Renal cortical epithelial cell (primary cell): ENCODE data around the gene IPO4. TPM values are rescaled to one million over a fixed set of nuclear protein-coding genes. Genes with fewer than 3 reads are reported as not detected.

ENCODE experiments used
- DNase-seq: peaks from one replicate; pipeline ENCODE4 v3.0.0-alpha.2; 2011; ENCODE audit warnings: low read depth
- total RNA-seq: library from RNA; depleted of rRNA; stranded (reverse); fragments of >200 nt; gene quantifications from 2 replicates; pipeline ENCODE4 v1.2.3, GENCODE V29; 2014

Gene IPO4
- total RNA-seq, 1 donor from 2014 or later = 76.0 TPM

DNA sequence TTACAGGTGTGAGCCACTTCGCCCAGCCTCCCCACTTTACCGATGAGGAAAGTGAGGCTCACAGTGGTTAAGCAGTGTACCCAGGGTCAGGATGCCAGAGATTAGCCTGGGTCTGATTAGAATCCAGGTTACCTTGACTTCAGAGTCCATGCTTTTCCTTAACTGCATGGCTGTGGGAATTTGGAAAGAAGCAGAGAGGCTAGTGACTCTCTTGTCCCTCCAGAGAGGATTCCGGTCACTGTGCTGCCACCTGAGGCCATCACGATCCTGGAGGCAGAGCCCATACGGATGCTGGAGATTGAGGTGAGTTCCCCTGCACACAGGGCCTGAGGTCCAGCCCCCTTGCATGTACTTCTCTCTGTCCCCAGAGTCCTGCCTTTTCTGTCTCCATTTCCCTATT lies 12.0 kb downstream of the IPO4 start:
- DNase-seq = no peak

GRCh38 chr14:24172871-24173281 lies 15.7 kb downstream of the IPO4 start:
- DNase-seq = no peak

DNA sequence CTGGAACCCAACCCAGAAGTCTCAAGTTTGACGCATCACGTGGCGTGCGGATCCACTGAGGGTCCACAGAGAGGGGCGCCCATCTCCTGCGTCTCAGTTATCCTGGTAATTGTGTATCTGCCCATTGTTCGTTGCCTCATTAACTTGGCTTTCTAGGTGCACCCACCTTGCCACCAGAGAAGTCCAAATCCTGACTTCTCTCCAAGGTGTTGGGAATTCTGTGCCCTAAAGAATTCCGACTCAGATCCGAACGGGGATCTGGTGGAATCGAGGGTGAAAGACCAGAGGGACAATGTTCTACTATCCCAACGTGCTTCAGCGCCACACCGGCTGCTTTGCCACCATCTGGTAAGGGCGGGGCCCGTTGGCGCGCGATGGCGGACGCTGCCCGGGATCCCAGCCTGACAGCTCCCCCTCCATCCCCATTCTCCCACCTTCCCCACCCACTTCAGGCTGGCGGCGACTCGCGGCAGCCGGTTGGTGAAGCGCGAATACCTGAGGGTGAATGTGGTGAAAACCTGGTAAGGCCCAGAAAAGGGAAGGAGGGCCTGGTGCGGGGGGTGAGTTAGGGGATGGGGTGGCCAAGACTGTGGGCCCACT lies 16.3 kb downstream of the IPO4 start:
- no peak for DNase-seq

GRCh38 chr14:24171422-24172260 lies 17.0 kb downstream of the IPO4 start, which contains the start of gene REC8:
Gene REC8, plus strand, starts transcription at chr14:24172080. Its CDS starts 473 bp downstream, at chr14:24172553.
- DNase-seq = peak; percentile 93

DNA sequence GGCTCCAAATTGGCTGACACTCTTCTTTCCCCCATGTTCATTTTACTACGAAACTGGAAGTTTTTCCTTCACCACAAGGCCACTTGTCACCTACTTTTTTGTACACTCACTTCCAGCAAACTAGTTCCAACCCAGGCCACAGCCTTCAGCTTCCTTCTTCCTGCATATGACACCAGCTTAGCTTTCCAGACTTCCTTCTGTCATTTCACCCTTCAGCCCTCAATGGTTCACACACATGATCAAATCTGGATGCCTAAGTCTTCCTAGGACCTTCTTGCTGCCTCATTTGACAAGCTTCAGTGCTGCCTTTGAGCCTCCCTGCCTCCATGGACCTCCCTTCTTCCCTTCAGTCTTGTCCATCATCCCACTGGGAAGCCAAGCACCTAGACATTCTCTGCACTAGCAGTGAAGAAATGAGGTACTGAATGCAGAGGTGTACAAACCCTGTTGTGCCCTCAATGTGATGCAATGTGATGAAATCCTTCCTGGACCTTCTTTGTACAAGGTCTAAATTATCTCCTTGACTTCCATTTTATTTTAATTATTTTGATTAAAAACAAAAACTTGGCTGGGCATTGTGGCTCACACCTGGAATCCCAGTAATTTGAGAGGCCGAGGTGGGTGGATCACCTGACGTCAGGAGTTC lies 21.0 kb downstream of the IPO4 start:
- no peak for DNase-seq

DNA sequence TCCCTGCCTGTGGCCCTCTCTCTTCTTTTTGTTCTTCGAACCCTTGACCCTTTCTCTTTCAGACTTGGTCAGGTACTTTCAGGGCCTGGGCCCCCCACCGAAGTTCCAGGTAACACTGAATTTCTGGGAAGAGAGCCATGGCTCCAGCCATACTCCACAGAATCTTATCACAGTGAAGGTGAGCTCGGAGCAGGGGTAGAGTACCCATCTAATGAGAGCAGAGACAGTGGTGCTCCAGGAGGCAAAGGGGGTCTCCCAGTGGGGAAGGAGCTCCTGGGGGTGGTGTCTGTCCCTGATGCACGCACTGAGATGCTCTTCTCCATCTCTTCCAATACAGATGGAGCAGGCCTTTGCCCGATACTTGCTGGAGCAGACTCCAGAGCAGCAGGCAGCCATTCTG lies 22.8 kb downstream of the IPO4 start:
- DNase-seq = no peak

DNA sequence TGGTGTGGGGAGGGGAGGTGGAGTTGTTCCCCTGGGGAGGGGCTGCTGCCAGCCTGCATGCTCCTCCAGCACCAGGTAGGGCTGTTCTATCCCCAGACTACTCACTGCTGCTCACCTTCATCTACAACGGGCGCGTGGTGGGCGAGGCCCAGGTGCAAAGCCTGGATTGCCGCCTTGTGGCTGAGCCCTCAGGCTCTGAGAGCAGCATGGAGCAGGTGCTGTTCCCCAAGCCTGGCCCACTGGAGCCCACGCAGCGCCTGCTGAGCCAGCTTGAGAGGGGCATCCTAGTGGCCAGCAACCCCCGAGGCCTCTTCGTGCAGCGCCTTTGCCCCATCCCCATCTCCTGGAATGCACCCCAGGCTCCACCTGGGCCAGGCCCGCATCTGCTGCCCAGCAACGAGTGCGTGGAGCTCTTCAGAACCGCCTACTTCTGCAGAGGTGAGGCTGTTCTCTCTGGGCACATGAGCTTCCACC lies 24.1 kb downstream of the IPO4 start:
- DNase-seq = no peak

DNA sequence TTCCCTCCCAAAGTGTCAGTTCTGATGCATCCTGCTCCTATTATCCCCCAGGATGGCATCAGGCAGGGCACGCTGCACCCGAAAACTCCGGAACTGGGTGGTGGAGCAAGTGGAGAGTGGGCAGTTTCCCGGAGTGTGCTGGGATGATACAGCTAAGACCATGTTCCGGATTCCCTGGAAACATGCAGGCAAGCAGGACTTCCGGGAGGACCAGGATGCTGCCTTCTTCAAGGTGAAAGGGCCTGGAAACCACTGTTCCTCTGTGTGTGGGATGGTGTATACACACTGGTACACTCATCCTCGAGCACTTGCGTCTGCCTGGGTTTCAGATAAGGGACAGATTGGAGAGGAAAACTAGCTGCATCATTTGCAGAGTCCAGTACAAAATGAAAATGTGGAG lies 26.5 kb downstream of the IPO4 start:
- no peak for DNase-seq

DNA sequence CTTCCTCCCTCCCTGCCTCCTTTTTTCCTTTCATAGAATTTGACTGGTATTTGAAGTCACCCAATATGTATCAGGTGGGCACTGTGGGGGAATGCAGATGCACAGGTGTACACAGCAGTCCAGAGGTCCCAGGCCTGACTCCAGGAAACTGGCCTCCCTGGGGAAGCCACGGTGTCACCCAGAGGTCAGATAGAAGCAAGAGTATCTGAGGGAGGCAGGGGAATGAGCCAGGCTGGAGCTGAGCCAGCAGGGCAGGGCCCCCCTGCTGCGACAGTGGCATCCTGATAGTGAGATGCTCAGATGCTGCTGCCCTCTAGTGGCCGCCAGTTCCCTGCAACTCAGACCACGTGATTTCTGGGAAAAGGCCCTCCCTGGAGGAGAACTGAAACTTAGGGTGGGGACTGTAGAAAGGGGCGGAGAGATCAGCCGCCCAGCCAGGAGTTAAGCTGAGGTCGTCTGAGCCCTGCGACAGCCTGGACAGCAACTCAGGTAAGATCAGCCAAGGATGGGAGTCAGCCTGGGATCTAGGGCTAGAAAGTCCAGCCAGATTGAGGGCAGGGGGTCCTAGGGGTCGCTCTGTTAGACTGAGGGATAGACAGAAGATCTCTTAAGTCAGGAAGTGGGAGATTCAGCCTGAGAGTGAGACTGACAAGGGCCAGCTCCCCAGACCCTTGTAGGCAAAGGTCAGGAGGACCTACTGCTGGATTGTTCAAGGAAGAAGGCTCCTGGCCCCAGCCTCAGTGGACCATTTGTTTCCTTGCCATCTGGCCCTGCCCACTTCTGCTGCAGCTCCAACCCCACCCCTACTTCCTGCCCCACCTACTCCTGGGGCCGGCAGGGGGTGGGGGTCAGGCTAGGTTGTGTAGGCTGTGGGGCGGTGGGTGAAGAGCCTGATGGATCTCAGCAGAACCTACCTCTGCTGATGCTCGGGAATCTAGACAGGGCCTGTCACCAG lies 27.5 kb downstream of the IPO4 start, which contains the start of gene IRF9:
IRF9 (plus strand) TSS at position 416 of the 955 bp plus-strand sequence. CDS start 880 bp downstream, outside the sequence.
- peak; percentile 91 for DNase-seq

- DNase-seq = no peak
Measured at GRCh38 chr14:24160499-24160849, 28.1 kb downstream of the IPO4 start.

DNA sequence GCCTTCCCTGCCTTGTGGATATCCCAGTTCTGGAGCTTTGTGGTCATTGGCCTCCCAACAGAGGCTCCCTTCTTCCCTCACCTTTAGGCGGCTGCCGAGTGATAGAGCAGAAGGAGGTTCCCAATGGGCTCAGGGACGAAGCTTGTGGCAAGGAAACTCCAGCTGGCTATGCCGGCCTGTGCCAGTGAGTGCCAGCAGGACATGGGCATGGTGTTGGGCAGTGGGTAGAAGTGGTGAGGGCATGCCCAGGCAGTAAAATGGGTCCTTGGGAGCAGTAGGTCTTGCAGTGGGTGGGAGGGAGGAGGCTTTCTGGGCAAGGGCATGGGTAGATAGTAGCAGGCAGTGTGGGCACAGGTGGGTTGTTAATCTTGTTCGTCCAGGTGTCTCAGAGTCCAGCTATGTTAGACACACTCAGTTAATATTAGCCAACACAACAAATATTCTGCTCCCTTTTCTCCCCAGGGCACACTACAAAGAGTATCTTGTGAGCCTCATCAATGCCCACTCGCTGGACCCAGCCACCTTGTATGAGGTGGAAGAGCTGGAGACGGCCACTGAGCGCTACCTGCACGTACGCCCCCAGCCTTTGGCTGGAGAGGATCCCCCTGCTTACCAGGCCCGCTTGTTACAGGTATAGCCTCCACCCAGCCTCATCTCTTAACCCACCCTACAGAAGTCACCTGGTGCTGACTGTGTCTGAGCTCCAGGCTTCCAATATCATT lies 28.7 kb downstream of the IPO4 start:
- DNase-seq = no peak

DNA sequence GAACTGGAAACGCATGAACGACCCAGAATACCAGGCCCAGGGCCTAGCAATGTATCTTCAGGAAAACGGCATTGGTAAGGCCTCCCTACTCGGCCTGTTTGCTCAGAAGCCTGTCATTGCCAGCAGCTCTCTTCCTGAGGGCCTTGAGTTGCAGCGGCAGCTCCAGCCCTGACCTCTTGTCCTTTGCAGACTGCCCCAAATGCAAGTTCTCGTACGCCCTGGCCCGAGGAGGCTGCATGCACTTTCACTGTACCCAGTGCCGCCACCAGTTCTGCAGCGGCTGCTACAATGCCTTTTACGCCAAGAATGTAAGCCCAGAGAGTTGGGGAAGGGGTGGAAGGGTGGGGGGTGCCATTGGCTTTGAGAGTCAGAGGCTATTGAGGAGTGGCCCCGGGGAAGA lies 31.3 kb downstream of the IPO4 start:
- DNase-seq = no peak

- DNase-seq = no peak
Measured at GRCh38 chr14:24156840-24157239, 31.8 kb downstream of the IPO4 start.

DNA sequence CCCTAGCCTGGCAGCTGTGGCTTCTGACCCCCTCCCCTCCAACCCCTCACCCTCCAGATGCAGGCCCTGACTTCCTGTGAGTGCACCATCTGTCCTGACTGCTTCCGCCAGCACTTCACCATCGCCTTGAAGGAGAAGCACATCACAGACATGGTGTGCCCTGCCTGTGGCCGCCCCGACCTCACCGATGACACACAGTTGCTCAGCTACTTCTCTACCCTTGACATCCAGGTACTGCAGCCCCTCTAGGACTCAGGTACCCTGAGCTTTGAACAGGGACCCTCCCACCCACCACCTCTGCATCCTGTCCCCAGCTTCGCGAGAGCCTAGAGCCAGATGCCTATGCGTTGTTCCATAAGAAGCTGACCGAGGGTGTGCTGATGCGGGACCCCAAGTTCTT lies 33.5 kb downstream of the IPO4 start:
- DNase-seq = no peak

DNA sequence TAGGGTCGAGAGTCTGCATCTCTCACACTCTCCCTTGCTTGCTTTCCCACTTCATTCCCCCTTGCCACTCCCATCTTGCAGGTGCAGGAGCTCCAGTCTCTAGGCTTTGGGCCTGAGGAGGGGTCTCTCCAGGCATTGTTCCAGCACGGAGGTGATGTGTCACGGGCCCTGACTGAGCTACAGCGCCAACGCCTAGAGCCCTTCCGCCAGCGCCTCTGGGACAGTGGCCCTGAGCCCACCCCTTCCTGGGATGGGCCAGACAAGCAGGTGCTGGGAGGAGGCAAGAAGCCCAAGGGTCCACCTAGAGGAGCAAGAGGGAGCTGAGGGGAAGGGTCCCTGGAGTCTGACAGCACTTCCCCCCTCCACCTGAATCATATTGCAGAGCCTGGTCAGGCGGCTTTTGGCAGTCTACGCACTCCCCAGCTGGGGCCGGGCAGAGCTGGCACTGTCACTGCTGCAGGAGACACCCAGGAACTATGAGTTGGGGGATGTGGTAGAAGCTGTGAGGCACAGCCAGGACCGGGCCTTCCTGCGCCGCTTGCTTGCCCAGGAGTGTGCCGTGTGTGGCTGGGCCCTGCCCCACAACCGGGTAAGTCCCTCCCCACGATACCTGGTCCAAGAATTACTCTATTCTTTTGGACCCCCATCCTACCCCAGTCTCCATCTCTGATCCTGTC lies 37.1 kb downstream of the IPO4 start:
- no peak for DNase-seq

- no peak for DNase-seq
Measured at GRCh38 chr14:24150993-24151392, 37.6 kb downstream of the IPO4 start.

GRCh38 chr14:24150567-24150966 lies 38.0 kb downstream of the IPO4 start:
- DNase-seq = no peak

DNA sequence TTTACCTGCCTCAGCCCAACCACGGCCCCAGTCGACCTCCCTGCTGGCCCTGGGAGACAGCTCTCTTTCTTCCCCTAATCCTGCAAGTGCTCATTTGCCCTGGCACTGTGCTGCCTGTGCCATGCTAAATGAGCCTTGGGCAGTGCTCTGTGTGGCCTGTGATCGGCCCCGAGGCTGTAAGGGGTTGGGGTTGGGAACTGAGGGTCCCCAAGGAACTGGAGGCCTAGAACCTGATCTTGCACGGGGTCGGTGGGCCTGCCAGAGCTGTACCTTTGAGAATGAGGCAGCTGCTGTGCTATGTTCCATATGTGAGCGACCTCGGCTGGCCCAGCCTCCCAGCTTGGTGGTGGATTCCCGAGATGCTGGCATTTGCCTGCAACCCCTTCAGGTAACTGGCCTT lies 38.6 kb downstream of the IPO4 start:
- no peak for DNase-seq

DNA sequence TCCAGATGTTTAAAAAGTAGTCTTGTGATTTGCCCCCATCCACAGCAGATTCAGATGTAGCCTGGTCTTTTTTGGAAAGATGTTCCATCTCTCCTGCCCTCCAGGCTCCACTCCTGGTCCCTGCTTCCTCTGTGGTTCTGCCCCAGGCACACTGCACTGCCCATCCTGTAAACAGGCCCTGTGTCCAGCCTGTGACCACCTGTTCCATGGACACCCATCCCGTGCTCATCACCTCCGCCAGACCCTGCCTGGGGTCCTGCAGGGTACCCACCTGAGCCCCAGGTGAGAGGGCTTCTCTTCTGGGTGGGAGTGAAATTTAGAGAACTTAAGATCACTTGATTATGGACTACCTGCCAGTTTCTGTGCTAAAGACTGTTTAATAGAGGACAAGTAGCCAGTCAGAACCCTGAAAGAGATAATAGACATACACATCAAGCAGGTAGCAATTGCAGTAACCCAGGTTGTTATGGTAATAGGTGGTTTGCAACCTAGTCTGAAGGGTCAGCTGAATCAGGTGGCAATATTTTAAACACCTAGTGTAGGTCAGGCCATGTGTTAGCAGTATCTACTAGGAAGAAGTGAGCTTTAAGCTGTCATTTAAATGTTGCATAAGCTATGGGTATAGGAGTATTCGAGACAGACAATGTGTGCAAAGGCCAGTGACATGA lies 39.2 kb downstream of the IPO4 start:
- no peak for DNase-seq
